Activated CD4-positive, alpha-beta T cell treated with anti-CD3 and anti-CD28 coated beads, Interleukin-2, Interleukin-4, amounts not matched to agents 100 ng/mL and 50 ng/mL, durations not matched to agents 16 hours and 8 hours (primary cell): ENCODE data around the gene PEPD.

Source experiments
- DNase-seq: peaks from one replicate; pipeline ENCODE4 v3.0.0-alpha.2; 2020; ENCODE audit warnings: low spot score

PEPD gene

DNA sequence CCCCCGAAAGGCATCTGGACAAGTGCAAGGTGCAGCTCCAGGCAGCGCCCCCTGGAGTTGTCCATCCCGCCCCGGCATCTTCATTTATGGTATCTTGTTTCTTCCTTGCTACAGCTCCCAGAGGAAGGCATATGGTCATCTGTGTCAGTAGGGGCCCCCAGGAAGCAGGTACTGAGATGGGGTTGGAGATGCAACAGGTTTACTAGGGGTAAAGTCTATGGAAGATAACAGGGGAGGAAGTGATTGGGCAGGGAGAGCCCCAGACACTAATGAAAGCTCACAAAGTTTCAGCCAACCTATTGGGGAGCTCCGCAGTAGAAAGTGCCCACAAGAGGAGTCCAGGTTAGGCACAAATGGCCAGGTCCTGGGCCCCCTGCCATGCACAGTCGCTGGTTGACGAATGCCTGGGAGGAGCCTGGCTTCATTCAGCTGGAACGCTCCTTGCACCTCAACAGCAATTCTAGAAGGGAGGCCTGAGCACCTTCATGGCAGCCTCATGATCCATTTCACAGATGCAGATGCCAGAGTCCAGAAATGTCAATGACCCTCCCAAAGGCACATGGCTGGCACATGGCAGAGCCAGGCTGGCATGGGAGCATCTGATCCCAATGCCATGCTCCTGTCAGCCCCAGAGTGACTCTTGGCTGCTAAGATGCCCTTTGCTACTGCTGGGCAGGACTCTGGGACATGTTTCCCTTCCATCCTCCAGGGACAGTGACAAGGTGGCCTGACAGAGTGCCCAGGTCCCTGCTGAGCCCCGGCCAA is 23.8 kb upstream of the PEPD start:
- DNase-seq: no peak

DNA sequence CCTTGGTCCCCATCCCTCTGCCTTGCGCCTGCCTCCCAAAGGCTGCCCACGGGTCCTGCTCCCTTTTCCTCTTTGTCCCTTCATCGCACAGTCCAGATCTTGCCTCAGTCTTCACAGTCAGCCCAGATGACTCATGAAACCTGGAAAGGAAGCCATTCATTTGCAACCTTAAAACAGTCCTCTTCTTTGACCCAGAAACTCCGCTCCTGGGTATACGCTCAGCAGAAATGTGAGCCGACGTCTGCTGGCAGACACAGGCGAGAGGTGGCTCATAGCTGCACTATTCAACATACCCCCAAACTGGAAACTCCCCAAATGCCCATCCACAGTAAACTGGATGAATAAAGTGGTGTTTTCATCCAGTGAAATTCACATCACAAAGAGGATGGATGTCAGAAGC is 13.6 kb upstream of the PEPD start:
- no peak for DNase-seq

DNA sequence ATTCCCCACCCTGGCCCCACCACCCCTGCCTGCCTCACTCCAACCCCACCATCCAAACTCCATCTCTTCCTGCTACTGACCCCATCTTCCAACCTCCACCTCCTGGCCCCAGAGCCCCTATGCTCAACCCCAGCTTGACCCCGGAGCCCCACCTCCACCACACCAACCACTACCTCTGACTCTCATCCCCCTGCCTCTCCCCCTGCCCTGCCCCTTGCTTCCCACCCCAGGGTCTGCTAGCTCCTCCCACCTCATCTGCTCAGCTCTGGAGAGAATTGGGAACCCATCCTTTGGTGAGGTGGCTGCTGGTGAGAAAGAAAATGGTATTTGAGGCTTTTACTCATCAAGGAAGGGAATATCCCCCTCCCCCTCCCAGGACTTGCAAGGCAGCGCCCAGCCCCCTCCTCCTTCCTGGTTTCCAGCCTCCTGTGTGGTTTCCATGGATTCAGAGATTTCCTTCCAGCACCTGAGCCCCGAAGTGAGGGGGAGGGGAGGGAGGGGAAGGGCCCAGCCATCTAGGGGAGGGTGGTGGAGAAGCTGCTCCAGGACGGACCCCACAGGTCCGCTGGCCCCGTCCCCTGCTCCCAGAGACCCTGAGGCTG is 11.4 kb upstream of the PEPD start:
- DNase-seq: no peak

DNA sequence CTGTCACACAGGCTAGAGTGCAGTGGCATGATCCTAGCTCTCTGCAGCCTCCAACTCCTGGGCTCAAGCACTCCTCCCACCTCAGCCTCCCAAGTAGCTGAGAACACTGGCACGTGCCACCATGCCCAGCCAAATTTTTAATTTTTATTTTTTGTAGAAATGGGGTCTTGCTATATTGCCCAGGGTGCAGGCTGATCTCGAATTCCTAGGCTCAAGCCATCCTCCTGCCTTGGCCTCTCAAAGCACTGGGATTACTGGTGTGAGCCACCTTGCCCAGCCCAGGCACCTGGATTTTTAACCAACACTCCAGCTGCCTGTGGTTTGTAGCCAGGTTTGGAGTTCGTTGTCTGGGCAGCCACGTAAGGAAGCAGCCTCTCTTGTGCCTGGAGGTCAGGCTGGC is 9.3 kb upstream of the PEPD start:
- DNase-seq: no peak

DNA sequence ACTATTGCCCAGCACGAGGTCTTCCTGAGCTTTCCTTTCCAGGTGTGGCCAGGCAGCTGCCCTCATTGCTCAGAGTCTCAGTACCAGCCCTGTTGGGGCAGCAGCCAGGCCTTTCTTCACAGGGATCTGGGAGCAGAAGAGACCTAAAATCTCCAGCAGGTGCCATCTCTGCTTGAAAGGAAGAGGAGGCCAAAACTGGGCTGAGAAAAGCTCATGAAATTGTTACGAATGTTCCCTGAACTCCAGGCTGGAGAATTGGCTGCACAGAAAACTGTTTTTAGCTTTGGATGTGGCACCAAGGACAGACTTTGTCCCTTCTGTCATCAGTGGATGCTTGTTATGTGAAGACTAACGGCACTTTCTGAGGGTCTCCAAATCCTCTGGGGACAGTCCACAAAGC is 8.7 kb upstream of the PEPD start:
- DNase-seq: no peak

DNA sequence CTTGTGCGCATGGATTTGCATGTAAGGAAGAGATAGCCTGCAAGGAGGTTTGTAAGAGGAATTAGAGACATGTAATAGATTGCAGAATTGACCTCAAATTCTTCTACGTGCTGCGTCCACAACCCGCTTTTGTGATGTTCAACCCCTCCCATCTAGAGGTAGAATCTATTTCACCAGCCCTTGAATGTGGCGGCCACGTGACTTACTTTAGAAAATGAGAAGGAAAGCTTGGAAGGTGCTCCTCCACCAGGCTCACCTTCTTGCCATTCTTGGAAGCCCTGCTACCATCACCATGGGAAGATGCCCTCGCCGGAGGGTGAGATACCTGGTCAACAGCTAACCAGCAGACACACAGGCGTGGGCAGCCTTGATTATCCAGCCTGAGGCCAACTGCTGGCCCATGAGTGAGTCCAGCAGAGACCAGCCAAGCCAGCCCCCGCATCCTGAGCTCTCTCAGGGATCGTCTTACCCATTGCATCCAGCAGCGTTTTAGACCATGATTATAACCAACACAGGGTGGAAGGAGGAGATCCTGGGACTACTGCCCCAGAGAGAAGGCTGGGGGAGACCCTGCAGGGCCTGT is 7.6 kb upstream of the PEPD start:
- no peak for DNase-seq

DNA sequence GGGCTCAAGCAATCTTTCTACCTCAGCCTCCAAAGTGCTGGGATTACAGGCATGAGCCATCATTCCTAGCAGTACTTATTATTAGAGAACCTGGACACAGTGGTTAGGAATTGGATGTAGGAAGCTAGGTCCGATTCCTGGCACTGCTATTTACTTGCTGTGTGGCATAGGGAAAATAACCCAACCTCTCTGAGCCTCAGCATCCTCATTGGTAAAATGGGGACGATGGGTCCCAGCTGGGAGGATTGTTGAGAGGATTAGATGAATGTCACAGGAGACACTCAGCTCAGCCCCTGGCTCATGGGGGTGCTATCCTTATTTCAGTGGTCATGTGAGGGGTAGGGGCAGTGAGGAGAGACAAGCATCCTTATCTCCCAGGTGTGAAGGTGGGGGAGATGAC is 6.8 kb upstream of the PEPD start:
- DNase-seq: no peak

DNA sequence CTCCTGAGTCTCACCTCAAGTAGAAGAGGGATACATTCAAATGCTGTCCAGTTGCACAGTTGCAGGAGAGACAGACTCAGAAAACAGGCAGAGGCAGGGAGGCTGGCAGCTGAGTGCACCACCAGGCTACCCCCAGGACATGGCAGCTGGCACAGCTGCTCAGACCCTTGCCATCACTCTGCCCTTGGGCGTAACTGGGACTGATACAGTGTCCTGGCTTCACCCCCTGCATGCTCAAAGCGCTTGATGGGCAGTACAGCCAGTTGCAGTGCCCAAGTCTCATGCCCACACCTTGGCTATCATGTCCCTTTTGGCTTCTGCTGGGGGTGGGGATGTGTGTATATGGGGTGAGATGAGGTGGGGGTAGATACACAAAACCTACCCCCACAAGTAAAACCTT is 5.5 kb upstream of the PEPD start:
- DNase-seq: no peak

DNA sequence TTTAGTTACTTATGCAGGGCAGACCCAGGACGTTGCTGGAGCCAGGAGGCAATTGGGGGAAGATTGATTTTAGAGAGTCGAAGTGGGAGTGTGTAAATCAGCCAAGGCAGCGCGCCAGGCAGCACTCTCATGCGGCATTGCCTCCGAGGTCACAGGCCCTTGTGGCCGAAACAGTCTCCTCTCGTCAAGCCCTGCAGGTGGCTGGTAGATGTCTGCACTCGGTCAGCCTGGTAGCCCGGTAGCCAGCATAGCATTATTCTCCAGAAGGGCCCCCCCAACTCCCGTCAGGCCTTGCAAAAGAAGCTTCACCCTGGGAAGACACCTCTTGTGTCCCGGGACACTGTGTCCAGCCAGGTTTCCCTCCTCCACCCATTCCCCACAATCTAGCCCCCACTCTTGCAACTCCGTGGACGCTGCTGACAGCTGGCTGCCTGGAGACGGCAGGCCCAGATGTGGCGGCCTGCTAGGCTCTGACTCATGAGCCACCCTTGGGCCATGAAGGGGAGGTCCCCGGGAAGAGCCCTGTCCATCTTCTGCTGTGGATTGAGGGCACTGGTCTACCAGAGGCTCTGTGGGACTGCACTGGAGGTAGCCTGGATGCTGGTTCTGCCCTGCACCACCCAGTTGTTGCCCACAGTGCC is 2.6 kb upstream of the PEPD start:
- DNase-seq: no peak

DNA sequence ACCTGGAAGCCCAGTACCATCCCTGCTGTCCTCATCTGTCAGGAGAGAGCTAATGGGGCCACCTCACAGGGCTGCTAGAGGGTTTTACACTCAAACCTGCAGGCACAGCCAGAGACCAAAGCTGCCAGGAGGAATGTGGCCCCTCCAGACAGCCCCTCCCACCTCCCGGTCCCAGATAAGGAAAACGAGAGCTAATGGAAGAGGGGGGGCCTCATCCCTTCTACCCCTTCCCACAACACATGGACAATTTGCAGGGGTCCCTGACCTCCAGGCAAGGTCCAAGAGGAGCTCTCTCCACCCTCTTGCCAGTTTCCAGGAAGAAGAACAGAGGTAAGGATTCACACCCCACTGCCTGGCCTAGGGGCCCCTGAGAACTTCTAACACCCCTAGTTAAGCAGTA is 1.6 kb upstream of the PEPD start:
- DNase-seq: no peak

DNA sequence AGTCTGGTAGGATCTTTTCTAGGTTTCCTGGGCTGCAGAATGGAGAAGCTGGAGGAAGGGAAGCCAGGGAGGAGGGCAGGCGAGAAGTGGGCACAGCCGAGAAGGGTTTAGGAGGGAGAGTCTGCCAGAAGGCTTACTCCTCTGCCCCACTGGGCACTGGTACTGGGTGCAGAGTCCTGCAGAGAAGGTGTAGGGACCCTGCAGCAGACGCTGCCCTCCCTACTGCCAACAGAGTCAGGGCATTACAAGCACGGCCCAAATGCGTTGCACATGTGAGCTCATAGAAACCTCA is 726 bp upstream of the PEPD start:
- DNase-seq: no peak

DNA sequence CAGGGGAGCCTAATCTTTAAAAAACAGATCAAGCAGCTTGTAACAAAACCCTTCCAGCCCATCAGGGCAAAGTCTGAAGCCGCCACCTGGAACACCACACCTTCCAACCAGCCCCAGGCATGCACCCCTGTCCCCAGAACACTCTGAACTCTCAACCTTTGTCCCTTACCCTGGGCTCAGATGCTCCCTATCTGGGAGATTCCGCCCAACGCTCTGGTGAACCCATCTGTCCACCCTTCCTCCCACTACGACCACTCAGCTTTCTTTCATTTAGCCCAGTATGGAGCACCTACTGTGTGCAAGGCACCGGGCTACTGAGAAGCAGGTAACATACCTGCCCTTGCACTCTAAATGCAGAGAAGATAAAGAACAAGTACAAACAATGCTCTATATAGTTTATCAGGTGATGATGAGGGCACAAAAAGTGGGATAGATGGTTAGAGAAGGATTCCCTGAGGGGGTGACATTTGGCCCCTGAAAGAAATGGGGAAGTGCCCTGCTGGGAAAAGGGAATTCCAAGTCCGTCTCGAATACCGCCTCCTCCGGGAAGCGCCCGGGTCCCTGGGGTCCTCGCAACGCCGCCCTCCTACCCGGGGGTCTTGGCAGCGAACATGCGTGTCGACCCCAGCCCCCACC is 629 bp downstream of the PEPD start:
- no peak for DNase-seq

DNA sequence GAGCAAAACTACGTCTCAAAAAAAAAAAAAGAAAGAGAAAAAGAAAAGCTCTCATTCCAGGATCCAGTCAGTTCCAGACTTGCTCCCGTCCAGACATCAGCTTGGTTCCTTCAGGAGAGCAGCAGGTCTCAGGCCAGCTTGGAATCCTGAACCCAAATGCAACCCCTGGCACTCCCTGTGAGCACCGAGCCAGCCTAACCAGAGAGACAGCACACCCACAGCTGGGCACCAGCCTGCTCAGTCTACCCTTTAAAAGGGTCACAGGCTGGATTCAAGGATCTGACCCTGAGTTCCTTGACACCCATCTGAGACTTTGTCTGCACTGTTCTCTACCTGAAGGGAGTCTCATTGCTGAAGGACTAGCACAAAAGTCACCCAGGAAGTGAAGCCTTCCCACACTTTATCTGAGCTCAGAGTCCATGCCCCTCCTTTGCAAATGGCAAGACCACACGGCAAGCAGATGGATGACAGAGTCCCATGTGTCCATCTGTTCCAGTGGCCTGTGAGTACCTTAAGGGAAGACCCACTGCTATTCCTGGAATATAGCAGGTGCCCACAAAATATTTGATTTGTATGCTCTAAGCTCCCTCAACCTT is 1.4 kb downstream of the PEPD start:
- no peak for DNase-seq

DNA sequence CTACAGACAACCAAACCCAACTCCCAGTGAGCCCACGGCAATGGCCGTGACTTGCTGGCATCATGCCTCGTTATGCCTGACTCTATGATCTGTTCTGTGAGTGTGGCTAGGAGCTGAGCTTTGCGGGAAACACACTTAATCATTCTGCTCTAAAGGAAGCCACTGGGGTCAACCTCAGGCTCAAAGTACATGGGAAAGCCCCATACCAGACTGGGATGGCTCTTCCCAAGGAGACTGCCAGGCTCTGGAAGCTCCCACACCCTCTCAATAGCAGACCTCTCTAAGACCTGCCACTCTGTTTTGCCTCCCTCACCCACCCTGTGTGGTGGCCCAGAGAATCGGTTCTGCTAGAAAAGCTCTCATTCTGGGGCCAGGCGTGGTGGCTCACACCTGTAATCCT is 2.2 kb downstream of the PEPD start:
- no peak for DNase-seq

DNA sequence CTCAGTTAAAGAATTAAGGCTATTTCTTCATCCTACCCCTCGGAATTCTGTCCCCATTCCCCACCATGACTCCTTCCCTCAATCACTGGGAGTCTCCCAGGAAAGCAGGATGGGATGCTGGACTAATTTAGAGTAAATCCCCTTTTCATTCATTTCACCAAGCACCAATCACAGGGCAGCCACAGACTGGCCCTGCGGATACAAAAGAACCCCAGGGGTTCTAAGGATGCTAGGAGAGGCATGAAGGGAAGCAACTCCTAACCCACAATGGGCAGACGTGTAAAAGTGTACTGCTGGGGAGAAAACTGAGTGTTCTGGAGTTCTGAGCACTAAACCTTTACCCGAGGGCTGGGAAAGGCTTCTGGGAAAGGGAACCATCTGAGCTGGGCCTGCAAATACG is 3.0 kb downstream of the PEPD start:
- DNase-seq: no peak

DNA sequence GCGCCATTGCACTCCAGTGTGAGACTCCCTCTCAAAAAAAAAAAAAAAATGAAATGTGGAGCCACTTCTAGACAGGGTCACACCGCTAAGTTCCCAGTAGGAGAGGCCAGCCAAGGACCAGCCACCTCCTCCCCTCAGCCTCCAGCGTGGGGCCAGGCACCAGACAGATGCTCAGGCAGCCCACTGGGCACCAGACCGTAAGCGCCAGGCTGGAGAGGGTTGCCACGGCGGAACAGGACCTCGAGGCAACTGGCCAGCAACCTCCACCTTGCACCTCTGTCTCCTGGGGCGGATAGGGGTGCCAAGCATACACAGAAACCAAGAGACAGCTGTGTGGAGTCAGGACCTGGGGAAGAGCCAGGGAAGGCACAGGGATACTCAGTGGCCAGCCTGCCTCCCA is 3.7 kb downstream of the PEPD start:
- no peak for DNase-seq

DNA sequence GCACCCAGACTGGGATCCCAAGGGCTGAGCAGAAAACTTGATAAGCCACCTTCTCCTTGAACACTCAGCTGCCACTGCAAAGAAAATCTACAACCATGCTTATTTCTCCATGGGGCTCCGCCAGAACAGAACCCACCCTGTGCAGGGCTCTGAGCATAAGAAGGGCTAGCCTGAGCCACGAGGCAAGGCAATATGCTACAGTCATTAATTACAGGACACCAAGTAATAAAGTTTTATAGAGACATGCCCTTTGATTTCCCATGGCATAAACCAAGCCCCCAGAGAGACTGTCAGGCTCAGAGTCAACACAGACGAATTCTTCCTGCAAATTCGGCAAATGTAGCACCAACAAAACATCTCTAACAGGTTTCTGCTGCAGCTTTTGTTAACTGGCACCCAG is 5.7 kb downstream of the PEPD start:
- DNase-seq: no peak

DNA sequence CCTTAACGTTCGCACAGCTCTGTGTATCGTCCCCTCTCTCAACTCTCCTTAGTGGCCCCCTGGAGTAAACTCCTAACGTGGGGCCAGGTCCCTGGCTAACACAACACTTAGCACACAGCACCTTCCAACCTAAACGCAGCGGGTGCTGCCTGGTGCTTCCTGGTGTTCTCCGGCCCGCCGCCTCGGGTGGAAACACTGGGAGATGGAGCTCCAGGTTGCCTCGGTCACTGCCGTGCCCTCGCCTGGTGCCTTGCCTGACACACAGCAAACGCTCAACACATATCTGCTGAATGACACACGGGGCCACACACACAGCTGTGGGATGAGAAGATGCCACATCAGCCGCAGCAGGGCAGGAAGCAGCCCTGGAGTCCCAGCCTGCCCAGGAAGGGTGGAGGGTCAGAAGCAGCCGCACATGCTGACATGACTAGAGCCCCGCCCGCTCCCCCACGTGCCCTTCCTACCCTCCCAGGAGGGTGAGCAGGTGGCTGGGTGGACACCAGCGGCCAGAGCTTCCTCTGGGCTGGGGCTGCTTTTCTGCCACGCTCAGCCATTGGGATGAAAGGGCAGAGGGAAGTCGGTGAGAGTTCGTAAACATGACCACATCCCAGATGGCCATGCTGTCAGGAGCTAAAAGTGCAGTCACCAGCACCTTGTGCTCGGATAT is 6.6 kb downstream of the PEPD start:
- DNase-seq: no peak

DNA sequence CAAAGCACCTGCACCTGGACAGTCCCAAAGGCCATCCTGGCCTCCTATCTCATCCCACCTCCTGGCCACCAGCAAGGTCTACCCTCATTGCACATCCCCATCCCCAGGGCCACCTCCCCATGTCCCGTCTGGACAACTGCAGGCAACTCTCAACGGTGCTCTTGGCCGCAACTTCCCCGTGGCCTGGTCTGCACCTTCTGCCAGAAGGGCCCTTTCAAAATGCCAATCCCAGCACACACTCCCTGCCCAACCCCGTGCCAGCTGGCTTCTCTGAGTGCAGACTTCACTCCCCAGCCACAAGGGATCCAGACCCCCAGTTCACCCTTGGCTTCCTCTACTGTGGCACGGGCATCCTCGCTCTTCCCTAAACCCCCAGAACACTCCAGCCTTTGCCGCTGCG is 8.2 kb downstream of the PEPD start:
- DNase-seq: no peak

DNA sequence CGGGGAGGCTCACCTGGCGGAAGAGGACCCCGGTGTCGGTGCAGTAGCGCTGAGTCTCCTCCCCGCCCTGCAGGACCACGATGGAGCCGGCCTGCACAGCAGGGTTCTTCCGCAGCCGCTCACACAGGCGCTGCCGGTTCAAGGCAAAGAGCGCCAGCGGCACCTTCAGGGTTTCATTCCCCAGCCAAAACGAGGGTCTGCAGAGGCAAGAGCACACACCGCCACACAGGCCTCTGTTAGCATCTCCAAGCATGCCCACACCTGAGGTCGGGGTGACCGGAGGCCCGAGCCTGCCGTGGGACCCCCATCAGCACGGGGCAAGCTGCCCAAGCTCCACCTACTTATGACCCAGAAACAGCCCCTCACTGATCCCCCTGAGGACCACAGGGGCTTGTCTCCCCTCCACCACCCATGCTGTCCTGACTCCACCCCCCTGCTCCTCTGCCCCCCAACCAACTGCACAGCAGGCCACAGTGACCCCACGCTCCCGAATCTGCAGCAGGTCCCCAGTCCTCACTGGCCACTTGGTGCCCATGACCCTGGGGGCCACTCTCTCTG is 8.9 kb downstream of the PEPD start:
- DNase-seq: no peak

DNA sequence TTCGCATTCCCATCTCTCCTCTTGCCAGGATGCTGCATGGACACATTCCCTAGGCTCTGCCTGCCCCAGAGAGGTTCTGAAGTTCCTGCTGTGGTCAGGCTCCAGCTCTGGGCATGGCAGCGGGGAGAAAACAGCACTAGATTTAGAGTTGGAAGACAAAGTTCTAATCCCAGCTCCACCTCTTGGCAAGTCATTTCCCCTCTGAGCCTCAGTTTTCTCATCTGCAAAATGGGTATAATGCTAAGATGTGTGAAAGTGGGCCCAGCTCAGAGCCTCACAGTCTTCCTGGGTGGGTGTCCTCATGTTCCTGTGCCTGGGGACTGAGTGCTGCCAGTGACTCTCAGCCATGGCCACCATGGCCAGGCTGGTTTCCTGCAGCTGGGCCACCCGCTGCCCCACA is 9.6 kb downstream of the PEPD start:
- DNase-seq: no peak

DNA sequence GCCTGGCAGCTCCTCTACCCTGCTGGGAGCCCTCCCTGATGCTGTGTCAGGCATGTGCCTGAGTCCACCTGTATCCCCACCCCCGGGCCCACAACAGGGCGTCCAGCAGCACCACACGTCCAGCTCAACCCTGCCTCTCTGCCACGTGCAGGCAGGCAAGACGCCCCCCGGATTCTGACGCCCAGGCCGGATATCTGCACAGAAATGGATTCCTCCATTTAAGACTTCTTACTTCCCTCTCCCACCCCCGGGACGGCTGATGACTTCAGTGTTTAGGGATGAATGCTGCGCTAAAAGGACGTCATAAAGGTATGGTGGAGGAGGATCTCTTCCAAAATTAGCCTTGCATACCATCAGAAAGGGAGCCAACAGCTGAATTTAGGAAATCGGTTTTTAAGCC is 10.2 kb downstream of the PEPD start:
- DNase-seq: no peak
